ENCODE data around the gene ASXL3. TPM values are rescaled to one million over a fixed set of nuclear protein-coding genes. Genes with fewer than 3 reads are reported as not detected.

The ASXL3 gene
- total RNA-seq, 1 donor from 2014 or later, result 6.6 TPM

GRCh38 chr18:33584548-33585430, 6.8 kb downstream of the ASXL3 start:
- intact Hi-C loops (cut with DNase I), result loop anchor here (10.0 kb wide), 1 partner anchor 1070 kb away; no protein-coding TSS in a partner anchor
- no peak for DNase-seq (ENCODE audit: low spot score in 2 of 2)
- Histone ChIP-seq H3K27ac (peak overlapping the region in 1 of 2 donors; percentile 28), H3K36me3 (no peaks in the 10 kb centered on the region), H3K27me3 (no peaks in the 10 kb centered on the region), H3K9me3 (no peaks in the 10 kb centered on the region), H3K4me1 (no peaks in the 10 kb centered on the region), H3K4me3 (no peak overlapping the region)
- TF ChIP-seq CTCF (IDR thresholded peaks at IDR 0.05), result no peak

- Histone ChIP-seq H3K27me3 (no peaks in the 10 kb centered on the region), H3K9me3 (no peaks in the 10 kb centered on the region), H3K4me3 (no peak overlapping the region), H3K36me3 (no peaks in the 10 kb centered on the region), H3K27ac (peak overlapping the region in 1 of 2 donors; percentile 28), H3K4me1 (no peaks in the 10 kb centered on the region)
- intact Hi-C loops (cut with DNase I), result loop anchor here (10.0 kb wide), 1 partner anchor 1069 kb away; no protein-coding TSS in a partner anchor
- no peak for DNase-seq (ENCODE audit: low spot score in 2 of 2)
- no peak for TF ChIP-seq CTCF (IDR thresholded peaks at IDR 0.05)
These were observed 7.4 kb downstream of the ASXL3 start for GRCh38 chr18:33585431-33585775.

GRCh38 chr18:33588361-33588760, 10.3 kb downstream of the ASXL3 start:
- intact Hi-C loops (cut with DNase I), result loop anchor here (10.0 kb wide), 1 partner anchor 1066 kb away; no protein-coding TSS in a partner anchor
- no peaks in the 10 kb centered on the region for H3K36me3 ChIP-seq
- no peak overlapping the region for H3K27ac ChIP-seq
- no peak for DNase-seq (ENCODE audit: low spot score in 2 of 2)
- TF ChIP-seq CTCF (IDR thresholded peaks at IDR 0.05), result no peak
- H3K9me3 ChIP-seq, result no peaks in the 10 kb centered on the region
- H3K4me1 ChIP-seq, result no peaks in the 10 kb centered on the region
- no peak overlapping the region for H3K4me3 ChIP-seq
- H3K27me3 ChIP-seq, result no peaks in the 10 kb centered on the region

GRCh38 chr18:33593261-33593660, 15.2 kb downstream of the ASXL3 start:
- Histone ChIP-seq H3K27me3 (no peaks in the 10 kb centered on the region), H3K36me3 (no peaks in the 10 kb centered on the region), H3K9me3 (no peaks in the 10 kb centered on the region), H3K4me1 (peaks cover 0 to 4% of the 10 kb centered on the region in 2 donors), H3K27ac (no peak overlapping the region), H3K4me3 (no peak overlapping the region)
- intact Hi-C loops (cut with DNase I), result no loop called here
- no peak for TF ChIP-seq CTCF (IDR thresholded peaks at IDR 0.05)
- no peak for DNase-seq (ENCODE audit: low spot score in 2 of 2)

- H3K4me3 ChIP-seq, result no peak overlapping the region
- no peak for DNase-seq (ENCODE audit: low spot score in 2 of 2)
- peaks cover 0 to 4% of the 10 kb centered on the region in 2 donors for H3K4me1 ChIP-seq
- no peak overlapping the region for H3K27ac ChIP-seq
- no peaks in the 10 kb centered on the region for H3K9me3 ChIP-seq
- no peaks in the 10 kb centered on the region for H3K27me3 ChIP-seq
- TF ChIP-seq CTCF (IDR thresholded peaks at IDR 0.05), result no peak
- intact Hi-C loops (cut with DNase I), result no loop called here
- no peaks in the 10 kb centered on the region for H3K36me3 ChIP-seq
These were observed 16.8 kb downstream of the ASXL3 start for GRCh38 chr18:33594799-33595198.

Data from ascending aorta (tissue), 2 donors.